Kidney (tissue), 14 donors: ENCODE measurements around the gene KLHL34. TPM values are rescaled to one million over a fixed set of nuclear protein-coding genes. Genes with fewer than 3 reads are reported as not detected.
A peak's percentile ranks its signal among the peaks of the same experiment; 100 is the strongest.

Experiments used
- DNase-seq, 5 donors: peaks; one replicate each; pipeline ENCODE4 v3.0.0-alpha.2; 2013 to 2020
- FAIRE-seq: peaks from 2 replicates; lab custom pipeline; 2012; peaks lifted over from hg19 to GRCh38; lab: Jason Lieb, UNC
- H3K27ac ChIP-seq, 2 donors: one replicate each; pipeline ENCODE4 v1.7.0; 2013; ENCODE audit warnings: low read depth in 2 of 2, low read length in 2 of 2, inconsistent platforms in 1 of 2
- H3K27me3 ChIP-seq: one replicate; pipeline ENCODE4 v1.7.1; 2013; ENCODE audit warnings: low read length, inconsistent platforms; ENCODE audit not compliant: control insufficient read depth, insufficient read depth
- H3K36me3 ChIP-seq, 3 donors: one replicate each; pipeline versions ENCODE4 v1.7.0 to v1.7.1; 2013; ENCODE audit warnings: low read length in 3 of 3, control low read depth in 1 of 3, inconsistent platforms in 1 of 3; ENCODE audit not compliant: insufficient read depth in 3 of 3, control insufficient read depth in 2 of 3
- H3K4me1 ChIP-seq, 3 donors: one replicate each; pipeline versions ENCODE4 v1.7.0 to v1.7.1; 2013; ENCODE audit warnings: low read length in 3 of 3, inconsistent platforms in 1 of 3, low read depth in 1 of 3; ENCODE audit not compliant: control insufficient read depth in 2 of 3, insufficient read depth in 2 of 3
- H3K4me3 ChIP-seq, 3 donors: one replicate each; pipeline versions ENCODE4 v1.7.0 to v1.8.1; 2013; ENCODE audit warnings: low read length in 3 of 3, control low read depth in 1 of 3, inconsistent platforms in 1 of 3
- H3K9ac ChIP-seq, 3 donors: one replicate each; pipeline versions ENCODE4 v1.7.0 to v1.7.1; 2013; ENCODE audit warnings: low read length in 3 of 3, control low read depth in 1 of 3, inconsistent platforms in 1 of 3
- H3K9me3 ChIP-seq, 3 donors: one replicate each; pipeline versions ENCODE4 v1.7.0 to v1.7.1; 2013; ENCODE audit warnings: low read length in 3 of 3, control low read depth in 1 of 3, inconsistent platforms in 1 of 3; ENCODE audit not compliant: control insufficient read depth in 2 of 3, insufficient read depth in 1 of 3
- CTCF ChIP-seq: IDR thresholded peaks from 3 replicates; pipeline ENCODE4 v1.5.1; 2012; ENCODE audit warnings: mild to moderate bottlenecking, moderate library complexity, borderline replicate concordance; ENCODE audit not compliant: insufficient read depth; ENCODE audit errors: extremely low read depth
- intact Hi-C: fragments of 100-400 bp; cut with DNase I; formaldehyde crosslinking; loops from one replicate; pipeline ENCODE4 v1.11.1; 2022
- polyA plus RNA-seq: library from polyadenylated mRNA; stranded (reverse); fragments of 350-450 nt; fragmentation: Illumina TruSeq; extraction: RNeasy Lipid Tissue Mini Kit (QIAGEN cat#74804); gene quantifications from one replicate; pipeline ENCODE4 v1.2.3, GENCODE V29; 2014; ENCODE audit warnings: low read depth, low replicate concordance; ENCODE audit not compliant: insufficient read depth
- total RNA-seq: library from RNA; stranded (reverse); fragmentation: NEBNext Ultra II Directional; extraction: Animal tissue kit (Norgen Biotek cat#: 25700); gene quantifications from one replicate; pipeline ENCODE4 v1.2.1, GENCODE V29; 2021
- donor health status: control.
- donor health status: control.
- donor health status: control.
- donor health status: control.
- donor health status: control.
- donor health status: DM: yes; HTN: yes; CAD: no.
- donor health status: Normal renal cell carcinoma (clear cell type).

Gene KLHL34
- total and polyA plus RNA-seq, 2 donors from 2014 or later, result 0.09 TPM; not detected in 1

- DNase-seq (peak in 3 of 5 donors; percentile 16 to 66 (median 36)), FAIRE-seq (no peak)
- H3K4me3 ChIP-seq, result no peak overlapping the region
- no peaks in the 10 kb centered on the region for H3K36me3 ChIP-seq
- intact Hi-C loops, result no loop called here
- H3K9me3 ChIP-seq, result no peaks in the 10 kb centered on the region
- no peaks in the 10 kb centered on the region for H3K27me3 ChIP-seq
- no peak for TF ChIP-seq CTCF
- H3K9ac ChIP-seq, result no peak overlapping the region
- H3K27ac ChIP-seq, result no peak overlapping the region
- no peaks in the 10 kb centered on the region for H3K4me1 ChIP-seq
Measured at GRCh38 chrX:21655901-21656586, 2.1 kb downstream of the KLHL34 start.

GRCh38 chrX:21645886-21646285, 12.2 kb downstream of the KLHL34 start:
- Histone ChIP-seq H3K4me3 (no peak overlapping the region), H3K9me3 (no peaks in the 10 kb centered on the region), H3K4me1 (no peaks in the 10 kb centered on the region), H3K36me3 (no peaks in the 10 kb centered on the region), H3K27me3 (no peaks in the 10 kb centered on the region), H3K27ac (no peak overlapping the region), H3K9ac (no peak overlapping the region)
- DNase-seq, result no peak
- no peak for FAIRE-seq
- intact Hi-C loops, result no loop called here
- TF ChIP-seq CTCF, result no peak

- H3K9me3 ChIP-seq, result no peaks in the 10 kb centered on the region
- H3K36me3 ChIP-seq, result no peaks in the 10 kb centered on the region
- no peak for FAIRE-seq
- no peak overlapping the region for H3K9ac ChIP-seq
- H3K4me1 ChIP-seq, result no peaks in the 10 kb centered on the region
- no peak overlapping the region for H3K27ac ChIP-seq
- H3K27me3 ChIP-seq, result no peaks in the 10 kb centered on the region
- TF ChIP-seq CTCF, result no peak
- no peak for DNase-seq
- intact Hi-C loops, result no loop called here
- H3K4me3 ChIP-seq, result no peak overlapping the region
Measured at GRCh38 chrX:21645431-21645830, 12.7 kb downstream of the KLHL34 start.
